Gastrocnemius medialis (tissue), 4 donors: ENCODE results near the gene ACVR1B.

Source experiments
- CTCF ChIP-seq, 5 experiments: fragments of 450-650 bp in 3 of 5; fragments of 200-600 bp in 2 of 5; sonication (generic) in 2 of 5; IDR thresholded peaks in 4 of 5; conservative IDR thresholded peaks in 1 of 5; 1 replicate in 4 of 5; 2 replicates in 1 of 5; pipeline ENCODE4 v1.5.1; 2016 to 2019; ENCODE audit warnings: antibody characterized with exemption in 5 of 5, mild to moderate bottlenecking in 3 of 5, moderate library complexity in 3 of 5
- POLR2A ChIP-seq, 2 donors: fragments of 450-650 bp; IDR thresholded peaks; one replicate each; pipeline ENCODE4 v1.6.1; 2017; ENCODE audit warnings: antibody characterized with exemption in 2 of 2, mild to moderate bottlenecking in 2 of 2, moderate library complexity in 2 of 2

- no peak for TF ChIP-seq CTCF (IDR thresholded peaks at IDR 0.05 in 4 of 5, conservative IDR thresholded peaks at IDR 0.05 in 1 of 5)
- TF ChIP-seq POLR2A (IDR thresholded peaks at IDR 0.05) = no peak
These were observed 39.4 kb upstream of the ACVR1B start for GRCh38 chr12:51911788-51912711.
